NCI-H1436 treated with DMSO at 0.1 percent for 48 hours (cell line): ENCODE results near the gene LURAP1L.

Experiments used
- DNase-seq: peaks from one replicate; lab custom pipeline; 2025; lab: John Stamatoyannopoulos, UW

The LURAP1L gene

DNA sequence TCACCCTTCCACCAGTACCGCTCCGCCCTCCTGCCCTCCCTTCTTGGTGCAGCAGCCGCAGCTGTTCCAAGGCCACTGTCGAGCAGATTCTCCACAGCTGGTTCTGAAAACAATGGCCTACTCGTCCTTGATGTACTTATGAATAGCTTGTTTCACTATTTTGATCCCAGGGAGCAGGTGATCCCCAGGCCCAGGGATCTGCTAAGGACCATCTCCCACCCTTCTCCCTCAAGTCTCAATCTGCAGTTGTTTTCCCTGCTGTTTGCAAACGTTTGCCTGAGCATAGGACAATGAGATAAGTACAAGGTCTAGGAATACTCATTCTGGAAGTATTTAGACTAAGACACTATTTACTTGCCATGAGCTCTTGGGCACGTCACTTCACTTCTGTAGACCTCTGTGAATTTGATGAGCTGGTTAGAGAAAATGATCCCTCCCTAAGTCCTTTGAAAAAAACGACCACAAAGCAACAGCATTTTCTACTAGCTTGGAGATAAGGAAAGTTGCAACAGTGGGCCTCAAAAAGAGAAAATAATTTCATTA, 1.8 kb downstream of the LURAP1L start:
- no peak for DNase-seq

DNA sequence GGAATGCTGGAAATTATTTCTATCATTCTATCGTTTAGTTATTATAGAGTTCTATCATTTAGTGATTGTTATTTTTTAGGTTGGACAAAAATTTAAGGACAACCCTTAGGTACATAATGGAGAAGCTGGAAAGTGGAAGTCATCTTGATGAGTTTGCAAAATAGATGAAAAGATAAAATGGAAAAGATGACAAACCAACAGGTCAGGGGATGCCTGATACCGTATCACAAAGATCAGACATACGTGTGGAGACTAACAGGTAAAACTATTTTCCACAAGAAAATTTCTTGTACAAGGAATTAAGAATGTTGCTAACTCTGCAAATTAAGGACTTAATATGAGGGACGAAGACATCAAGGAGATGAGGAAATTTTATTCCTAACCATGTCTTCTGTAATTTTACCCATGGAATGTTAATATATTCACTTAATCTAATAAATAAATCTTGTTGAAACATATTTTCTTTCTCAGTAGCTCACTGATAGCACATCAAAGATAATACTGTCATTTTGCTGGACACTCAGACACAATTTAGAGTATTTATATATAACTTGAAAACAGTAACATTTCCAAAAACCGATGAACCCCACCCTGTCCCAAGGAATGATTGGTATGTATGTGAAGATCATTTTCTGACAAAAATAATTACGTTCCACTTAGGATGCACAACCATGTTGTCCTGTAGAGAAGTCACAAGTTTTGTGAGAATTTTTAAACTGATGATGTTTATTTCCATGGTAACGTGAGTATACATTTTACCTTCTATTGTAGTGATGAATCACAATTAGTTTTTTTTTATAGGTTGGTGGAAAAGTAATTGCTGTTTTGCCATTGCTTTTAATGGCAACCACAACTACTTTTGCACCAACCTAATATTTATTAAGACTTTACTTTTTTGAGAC, 2.6 kb downstream of the LURAP1L start:
- DNase-seq: no peak

DNA sequence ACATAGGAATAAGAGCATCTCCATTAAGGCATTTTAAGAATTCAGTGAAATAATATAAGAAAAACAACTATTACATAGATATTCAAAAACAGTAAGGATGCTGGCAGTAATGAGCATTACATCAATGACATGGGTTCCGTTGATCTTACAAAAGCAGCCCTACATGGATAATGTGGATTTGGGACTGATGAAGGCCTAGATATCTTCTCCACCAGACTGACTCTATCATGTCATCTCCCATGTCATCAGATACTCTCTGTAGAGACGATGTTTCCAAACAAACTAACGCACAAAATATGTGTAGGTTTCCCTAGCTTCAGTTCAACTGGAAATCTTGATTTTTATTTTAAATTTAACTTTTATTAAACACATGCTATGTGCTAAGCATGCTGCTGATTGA, 3.6 kb downstream of the LURAP1L start:
- no peak for DNase-seq

DNA sequence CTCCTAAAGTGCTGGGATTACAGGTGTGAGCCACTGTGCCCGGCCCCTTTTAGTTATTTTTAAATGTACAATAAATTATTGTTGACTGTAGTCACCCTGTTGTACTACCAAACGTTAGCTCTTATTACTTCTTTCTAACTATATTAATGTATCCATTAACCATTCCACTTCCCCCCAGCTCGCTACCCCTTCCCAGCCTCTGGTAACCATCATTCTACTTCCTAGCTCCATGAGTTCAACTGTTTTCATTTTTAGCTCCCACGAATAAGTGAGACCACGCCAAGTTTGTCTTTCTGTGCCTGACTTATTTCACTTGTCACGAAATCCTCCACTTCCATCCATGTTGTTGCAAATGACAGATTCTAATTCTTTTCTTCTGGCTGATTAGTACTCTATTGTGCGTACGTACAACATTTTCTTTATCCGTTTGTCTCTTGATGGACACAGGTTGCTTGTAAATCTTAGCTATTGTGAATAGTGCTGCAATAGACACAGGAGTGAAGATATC, 6.5 kb downstream of the LURAP1L start:
- DNase-seq: no peak

DNA sequence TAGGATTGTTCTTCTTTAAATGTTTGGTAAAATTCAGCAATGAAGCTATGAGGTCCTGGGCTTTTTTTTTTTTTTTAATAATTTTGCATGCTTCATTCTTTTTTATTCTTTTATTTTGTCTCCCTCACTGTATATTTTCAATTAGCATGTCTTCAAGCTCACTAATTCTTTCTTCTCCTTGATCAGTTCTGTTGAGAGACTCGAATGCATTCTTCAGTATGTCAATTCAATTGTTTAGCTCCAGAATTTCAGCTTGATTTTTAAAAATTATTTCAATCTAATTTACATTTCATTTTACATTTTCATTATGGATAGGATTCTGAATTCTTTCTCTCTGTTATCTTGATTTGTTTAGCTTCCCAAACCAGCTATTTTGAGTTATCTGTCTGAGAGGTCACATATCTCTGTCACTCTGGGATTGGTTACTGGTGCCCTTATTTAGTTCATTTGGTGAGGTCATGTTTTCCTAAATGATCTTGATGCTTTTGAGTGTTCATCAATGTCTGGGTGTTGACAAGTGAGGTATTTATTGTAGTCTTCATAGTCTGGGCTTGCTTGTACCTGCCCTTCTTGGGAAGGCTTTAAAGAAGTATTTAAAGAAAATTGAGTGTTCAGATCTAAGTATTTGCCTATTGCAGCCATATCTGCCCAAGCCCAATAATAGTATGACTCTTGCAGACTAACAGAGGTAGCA, 9.1 kb downstream of the LURAP1L start:
- DNase-seq: no peak

DNA sequence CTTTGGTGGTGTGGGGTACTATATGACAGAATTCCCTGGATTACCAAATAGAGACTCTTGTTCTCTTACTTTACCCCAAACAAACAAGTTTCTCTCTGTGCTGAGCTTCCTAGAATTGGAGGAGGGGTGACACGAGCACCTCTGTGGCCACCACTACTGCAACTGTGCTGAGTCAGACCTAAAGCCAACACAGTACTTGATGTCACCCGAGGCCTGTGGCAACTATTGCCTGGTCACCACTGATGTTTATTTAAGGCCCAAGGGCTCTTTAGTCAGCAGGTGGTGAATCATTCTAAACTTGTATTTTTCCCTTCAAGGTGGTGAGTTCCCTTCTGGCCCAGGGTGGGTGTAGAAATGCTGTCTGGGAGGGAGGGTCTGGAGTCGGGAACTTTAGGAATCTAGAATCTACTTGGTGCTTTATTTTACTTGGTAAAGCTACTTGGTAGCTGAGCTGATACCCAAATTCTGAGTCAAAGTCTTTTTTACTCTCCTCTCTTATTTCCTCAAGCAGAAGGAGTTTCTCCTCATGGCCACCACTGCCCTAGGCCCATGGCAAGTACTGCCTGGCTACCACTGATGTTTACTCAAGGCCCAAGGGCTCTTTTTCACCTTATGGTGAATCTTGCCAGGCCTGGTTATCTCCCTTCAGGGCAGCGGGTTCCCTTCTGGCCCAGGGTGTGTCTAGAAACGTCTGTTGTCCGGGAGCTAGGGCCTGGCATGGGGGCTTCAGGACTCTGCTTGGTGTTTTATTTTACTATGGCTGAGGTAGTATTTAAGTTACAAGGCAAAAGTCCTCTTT, 9.8 kb downstream of the LURAP1L start:
- no peak for DNase-seq

DNA sequence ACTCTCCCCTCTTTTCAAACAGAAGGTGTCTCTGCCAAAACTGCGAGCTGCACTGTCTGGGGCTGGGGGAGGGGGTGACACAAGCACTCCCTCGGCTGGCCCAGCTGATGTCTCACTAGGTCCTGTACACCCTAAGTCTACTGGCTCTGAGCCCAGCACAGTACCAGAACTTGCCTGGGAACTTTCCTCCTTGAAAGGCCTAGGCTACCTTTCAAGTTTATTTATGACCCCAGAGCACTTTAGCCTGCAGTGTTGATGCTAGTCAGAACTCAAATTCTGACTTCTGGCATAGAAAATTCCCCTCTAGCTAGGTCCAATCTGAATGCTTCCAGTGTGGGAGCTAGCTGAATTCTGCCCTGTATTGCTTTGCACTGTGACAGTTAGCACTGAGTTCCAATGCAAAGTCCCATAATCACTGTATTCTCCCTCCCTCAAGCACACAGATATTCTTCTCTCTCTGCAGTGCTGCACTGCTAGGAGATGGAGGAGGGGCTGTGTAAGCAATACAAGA, 10.5 kb downstream of the LURAP1L start:
- DNase-seq: no peak

DNA sequence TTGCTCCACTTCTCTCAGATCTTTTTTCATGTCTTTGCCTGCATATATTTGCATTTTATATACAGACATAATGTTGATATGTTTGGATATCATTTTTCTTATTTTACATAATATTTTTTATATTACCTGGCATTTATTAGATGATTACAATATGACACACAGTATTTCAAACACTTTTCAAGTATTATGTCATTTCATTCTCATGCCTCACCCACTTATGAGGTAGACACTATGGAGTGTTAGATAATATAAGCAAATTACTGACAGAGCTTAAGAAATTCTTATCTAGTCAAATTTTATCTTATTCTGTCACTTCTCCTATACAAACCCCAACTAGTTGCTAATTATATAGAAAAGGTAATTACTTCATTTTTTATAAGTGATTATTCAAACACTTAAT, 11.1 kb downstream of the LURAP1L start:
- no peak for DNase-seq

DNA sequence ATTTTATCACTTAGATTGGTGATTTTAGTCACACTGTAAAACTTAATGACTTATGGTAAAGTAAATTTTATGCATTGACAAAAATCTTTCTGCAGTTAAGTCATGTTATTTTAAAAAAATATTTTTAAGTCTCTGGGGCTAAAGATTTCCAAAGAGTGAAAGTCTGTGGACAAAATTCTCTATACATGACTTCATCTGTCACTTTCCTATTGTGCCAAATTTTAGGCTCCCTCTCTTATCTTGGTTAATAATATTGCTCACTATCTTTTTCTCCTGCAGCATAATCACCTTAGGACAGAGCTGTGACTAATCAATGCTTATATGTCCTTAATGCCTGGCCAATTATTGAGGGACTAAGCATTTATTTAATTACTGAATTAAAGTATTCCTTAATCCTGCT, 15.2 kb downstream of the LURAP1L start:
- DNase-seq: no peak

DNA sequence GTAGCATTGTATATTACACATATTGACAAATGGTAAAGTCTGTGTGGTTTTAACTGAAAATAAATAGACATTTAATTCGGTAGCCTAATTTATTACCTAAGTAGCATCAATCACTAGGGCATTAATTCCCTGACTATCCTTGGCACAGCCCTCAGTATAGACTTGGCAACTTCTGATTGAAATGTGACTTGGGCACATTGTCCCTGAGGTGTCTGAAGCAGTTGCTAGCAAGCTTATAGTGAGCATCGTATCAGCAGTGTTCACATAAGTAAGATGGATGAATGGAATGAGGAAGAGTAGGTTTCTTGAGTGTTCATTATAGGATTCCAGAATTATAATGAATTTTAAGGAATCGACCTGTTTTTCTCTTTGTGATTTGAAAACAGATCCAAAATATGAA, 16.1 kb downstream of the LURAP1L start:
- no peak for DNase-seq

DNA sequence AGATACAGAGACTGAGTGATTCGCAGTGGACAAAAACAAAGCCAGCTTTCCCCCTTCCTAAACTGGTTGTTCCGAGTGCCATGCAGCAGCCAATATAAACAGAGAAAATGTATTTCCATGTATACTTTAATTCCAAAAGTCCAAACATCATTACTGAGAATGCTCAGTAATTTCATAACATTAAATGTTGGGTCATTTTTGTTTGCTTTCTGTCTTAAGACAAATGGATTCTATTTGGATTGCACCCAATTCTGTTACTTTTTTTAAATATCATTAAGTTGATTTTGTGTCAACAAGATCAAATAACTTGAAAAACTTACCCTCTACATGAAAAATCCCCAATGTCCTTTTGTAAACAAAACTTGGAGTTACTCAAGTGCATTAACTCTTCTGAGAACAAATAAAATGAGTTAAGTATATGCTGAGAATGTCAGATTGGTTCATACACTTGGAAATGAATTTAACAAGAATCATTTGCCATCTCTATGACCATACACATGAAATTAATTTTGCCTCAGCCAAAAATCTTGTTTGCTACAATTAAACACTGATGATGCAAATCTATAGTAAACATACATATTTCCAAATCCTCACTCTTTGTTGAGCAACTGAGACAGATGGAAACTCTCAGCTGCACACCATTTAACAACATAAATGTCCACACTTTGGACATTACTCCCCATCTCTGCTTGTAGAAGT, 19.4 kb downstream of the LURAP1L start:
- no peak for DNase-seq

DNA sequence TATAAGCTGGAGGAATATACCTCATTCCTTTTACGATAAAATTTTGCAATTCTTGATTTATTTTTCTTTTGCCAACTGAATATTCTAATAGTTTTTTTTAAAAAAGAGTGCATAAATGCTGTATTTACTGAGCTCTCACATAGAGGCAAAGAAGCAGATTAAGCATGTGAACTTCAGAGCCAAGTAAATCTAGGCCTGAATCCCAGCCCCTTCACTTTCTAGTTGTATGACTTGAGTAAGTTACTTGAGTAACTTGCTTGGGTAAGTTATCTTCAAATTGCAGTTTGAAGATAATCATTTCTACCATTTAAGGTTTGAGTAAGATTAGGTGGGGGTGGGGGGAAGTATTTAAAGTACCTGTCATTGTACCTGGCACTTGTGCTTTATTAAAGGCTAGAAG, 21.8 kb downstream of the LURAP1L start:
- no peak for DNase-seq

DNA sequence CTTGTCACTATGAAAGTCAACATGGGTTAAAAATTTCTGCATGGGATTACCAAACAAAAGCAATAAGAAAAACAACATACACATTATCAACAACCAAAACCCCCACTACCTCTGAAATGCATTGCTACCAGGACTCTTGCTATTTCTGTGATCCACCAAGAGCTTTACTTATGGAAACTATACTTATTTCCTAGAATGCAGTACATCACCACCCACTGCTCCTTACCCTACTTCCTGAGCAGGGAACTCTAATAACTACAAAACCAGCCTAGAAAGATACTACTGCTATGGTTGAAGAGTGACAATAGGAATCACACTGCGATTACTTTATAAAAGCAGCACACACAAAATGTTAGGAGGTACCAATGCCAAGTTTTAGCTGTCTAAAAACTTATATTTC, 22.2 kb downstream of the LURAP1L start:
- DNase-seq: no peak

DNA sequence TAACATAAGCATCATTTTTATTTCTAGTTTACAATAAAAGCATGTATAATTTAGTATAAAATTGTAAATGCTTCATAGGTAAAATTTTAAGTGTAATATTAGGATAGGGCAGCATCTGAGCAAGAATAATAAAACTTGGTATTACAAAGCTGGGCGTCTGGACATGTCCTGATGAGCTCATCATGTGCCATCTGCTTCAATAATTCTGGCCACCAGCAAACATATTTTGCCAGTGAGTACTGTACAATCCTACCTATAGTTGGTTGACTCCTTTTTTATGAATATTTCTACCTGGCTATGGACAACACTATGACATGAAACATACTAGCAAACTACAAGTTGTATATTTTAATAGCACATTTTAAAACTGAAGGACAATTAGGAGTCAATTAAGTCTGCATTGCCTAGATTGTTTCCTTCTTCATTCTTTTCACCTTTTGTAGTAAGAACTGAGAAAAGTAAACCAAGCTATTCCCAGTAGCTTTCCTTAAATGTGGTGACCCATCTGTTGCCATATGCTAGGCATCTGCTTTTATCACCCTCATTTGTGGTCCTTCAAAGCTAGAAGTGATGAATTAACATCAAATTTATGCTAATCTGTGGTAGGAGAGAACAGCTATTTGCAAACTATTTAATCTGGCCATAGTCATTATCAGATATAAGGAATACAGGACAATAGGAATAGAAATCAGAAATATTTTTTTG, 23.4 kb downstream of the LURAP1L start:
- no peak for DNase-seq

DNA sequence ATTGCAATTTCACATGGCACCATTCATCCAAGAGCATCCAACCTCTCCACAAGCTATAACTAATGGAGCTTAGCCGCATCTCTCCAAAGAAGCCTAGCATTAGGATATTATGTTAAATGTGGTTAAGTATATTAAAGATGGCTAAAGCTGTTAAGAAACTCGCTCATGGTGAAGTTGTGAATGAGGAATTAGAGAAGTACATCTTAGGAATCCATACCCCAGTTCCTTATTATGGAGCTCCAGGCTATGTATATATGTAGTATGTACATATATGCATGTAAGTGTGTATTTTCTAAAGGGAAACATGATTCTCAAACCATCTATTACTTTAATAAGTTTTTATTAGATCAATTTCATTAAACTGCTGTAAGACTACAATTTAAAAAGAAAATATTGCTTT, 26.4 kb downstream of the LURAP1L start:
- no peak for DNase-seq

DNA sequence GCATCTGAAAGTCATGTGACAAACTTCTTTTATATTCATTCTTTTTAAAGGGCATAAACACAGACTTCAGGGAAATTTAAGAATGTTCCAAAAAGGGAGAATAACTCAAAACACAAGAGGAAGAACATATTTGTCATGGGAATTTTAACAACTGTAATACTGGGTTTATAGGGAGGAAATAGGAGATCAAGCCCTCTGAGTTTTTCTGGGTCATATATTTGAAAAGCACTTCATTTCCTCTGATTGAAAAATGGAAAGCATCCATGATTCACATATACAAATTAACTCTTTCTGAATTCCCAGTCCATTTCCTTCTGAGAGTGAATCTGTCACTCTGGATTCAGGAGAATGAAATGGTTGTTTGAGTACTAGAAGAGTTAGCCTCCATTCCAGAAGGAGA, 26.8 kb downstream of the LURAP1L start:
- DNase-seq: no peak

DNA sequence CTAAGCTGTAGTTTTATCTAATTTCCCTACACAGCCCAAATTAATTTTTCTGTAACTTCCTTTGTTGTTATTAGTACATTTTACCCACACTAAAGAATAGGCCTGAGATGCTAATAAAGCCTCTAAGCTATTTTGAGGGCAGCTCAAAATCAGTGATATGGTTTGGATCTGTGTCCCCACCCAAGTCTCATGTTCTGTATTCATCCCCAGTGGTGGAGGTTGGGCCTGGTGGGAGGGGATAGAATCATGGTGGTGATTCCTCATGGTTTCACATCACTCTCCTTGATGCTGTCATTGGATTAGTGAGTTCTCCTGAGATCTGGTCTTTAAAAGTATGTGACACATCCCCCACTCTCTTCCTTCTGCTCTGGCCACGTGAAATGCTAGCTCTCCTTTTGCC, 27.3 kb downstream of the LURAP1L start:
- no peak for DNase-seq

DNA sequence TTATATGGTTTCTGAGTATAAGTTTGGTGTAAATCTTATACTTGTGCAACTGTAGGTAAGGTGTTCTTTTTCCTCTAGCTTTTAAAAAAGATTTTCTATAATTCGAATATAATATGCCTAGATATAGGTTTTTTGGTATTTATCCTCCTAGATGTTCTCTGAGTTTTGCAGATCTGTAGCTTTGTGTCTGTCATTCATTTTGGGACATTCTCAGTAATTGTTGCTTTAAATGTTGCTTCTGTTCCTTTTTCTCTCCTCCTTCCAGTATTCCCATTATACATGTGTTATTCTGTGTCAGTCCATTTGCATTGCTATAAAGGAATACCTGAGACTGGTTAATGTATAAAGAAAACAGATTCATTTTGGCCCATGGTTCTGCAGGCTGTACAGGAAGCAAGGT, 33.7 kb downstream of the LURAP1L start:
- no peak for DNase-seq

DNA sequence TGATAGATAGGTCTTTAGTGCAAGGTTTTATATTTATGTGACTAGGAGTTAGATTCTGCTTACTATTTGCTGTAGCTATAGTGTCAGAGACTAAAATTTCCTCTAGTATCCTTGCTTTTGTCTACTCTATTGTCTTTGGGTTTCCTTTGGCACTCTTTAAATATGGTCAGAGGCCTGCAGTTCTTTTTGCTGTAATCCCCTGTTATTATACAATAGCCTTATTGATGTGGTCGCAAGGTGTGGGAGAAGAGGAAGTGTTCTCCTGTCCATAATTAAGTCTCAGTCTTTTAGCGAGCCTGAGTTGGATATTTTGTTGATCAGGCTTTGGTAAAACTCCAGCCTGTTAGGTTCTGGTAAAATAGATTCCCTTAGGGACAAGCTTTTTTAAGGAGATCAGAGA, 34.9 kb downstream of the LURAP1L start:
- DNase-seq: no peak

DNA sequence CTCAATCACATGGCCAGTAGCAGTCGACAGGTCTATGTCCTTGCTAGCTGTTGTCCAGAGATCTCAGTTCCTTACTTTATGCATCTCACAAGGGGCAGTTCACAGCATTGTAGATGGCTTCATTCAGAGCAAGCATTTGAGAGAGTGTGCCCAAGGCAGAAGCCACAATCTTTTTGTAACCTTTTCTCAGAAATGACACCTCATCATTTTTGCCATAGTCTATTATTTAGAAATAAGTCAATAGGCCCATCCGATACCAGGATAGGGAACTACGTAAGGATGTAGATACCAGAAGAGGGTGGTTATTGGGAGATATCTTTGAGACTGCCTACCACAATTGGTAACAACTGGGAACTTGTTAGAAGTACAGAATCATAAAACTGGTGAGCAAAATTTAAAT, 37.1 kb downstream of the LURAP1L start:
- DNase-seq: no peak

DNA sequence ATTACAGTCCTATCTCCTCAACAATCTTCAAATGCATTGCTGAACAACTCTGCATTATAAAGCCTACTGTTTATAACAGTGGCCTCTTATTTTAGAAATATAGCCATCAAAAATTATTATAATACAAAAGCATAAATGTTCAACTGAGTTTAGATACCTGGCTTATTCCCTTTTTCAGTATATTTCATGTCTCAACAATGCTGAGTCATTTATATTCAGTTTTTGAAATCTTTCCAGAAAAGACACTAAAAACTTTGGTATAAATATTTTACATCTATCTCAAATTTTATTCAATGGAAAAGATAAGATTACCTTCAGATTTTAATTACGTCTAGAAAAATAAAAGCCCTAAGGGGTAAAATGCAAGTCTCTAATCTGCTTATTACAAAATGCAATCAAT, 37.9 kb downstream of the LURAP1L start:
- no peak for DNase-seq
